ENCODE measurements around the gene NIFK. TPM values are rescaled to one million over a fixed set of nuclear protein-coding genes. Genes with fewer than 3 reads are reported as not detected.

The NIFK gene
- 27.8 TPM for total RNA-seq

DNA sequence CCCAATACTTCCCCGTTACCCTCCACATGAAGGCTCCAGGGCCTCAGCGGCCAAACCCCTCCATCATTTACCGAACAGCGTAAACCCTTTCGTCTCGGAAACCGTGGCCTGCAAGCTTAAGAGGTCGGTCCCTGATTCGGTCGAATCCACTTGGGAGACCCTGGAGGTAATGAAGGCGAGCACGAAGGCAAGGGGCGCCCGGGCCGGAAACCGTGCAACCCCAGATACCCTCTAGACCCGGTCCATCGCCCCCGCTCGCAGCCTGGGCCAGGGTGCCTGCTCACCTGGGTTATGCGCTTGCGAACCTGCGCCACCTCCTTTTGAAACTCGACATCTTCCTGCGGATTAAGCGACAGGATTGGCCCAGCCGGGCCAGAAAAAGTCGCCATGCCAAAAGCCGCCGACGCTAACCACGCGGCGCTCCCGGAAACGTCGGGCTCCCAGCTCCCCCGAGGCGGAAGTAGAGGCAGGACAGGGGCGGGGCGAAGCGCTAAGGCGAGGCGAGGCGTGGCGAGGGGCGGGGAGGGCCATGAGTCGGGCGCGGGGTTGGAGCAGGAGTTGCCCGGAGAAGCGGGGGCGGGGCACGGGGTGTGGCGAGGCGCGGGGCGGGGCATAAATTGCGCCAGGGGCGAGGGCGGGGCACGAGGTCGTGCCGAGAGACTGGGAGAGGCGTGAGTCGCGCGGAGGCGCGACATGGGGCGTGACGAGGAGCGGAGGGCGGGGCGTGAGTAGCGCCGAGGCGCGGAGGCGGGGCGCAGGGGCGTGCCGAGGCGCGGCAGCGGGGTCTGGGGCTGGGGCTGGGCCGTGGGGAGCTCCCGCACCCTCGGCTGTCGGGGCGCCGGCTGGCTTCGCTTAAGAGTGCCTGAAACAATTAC lies at the start of gene NIFK:
Gene NIFK, minus strand, starts transcription at position 414 of the 875 bp plus-strand sequence. Its CDS starts 25 bp downstream, at position 389.
- DNase-seq (ENCODE audit: low spot score) = peak; percentile 99

DNA sequence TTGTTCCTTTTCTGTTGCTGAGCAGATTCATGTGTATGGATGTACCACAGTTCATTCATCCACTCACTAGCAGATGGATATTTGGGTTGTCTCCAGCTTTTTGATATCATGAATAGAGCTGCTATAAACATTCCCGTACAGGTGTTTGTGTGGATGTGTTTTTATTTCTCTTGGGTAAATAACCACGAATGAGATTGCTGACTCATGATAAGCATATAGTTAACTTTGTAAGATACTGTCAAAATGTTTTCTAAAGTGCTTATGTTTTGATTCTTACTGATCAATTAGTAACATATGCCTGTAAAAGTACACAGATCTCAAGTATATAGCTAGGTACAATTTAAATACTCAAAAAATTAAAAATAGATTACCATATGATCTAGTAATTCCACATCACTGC lies 46.5 kb upstream of the NIFK start:
- no peak for DNase-seq (ENCODE audit: low spot score)

DNA sequence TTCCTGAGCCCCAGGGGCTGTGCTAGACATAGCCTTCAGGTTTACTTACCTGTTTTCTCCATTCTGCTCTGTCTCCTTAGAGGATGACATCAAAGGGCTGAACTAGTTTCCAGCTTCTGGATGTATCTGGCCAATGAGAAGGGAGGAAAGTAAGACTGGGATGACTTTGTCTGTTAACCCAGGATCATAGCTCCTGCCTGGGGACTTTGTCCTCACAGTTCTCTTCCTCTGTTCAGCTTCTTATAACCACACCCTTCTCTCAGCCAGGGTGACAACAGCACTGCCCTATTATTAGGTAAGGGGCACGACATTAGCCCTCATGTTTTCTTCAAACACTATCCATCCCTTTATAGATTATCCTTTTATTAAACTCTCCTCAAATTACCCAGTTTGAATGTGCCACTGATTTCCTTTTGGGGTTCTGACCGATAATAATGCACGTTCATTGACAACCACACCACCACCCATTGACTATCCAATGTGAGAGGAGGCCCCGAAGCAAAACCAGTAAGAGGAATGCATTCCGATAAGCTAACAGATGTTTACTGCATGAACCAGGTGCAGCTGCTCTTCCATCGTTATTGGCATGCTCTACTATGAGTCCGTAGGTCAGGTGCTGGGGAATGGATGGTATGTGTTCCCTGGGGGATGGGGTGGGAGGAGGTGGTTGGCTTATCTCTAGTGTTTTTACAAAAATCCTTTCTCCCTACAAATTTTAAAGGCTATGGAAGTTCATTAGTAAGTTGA lies 42.2 kb upstream of the NIFK start:
- DNase-seq (ENCODE audit: low spot score) = peak; percentile 34

DNA sequence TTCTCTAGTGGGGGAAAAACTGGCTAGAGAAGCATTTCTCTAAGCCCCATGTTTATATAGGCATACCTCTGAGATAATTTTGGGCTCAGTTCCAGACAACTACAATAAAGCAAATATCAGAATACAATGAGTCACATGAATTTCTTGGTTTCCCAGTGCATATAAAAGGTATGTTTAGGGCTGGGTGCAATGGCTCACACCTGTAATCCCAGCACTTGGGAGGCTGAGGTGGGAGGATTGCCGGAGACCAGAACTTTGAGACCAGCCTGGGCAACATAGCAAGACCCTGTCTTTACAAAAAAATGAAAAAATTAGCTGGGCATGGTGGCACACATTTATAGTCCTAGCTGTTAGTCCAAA lies 41.0 kb upstream of the NIFK start:
- no peak for DNase-seq (ENCODE audit: low spot score)

DNA sequence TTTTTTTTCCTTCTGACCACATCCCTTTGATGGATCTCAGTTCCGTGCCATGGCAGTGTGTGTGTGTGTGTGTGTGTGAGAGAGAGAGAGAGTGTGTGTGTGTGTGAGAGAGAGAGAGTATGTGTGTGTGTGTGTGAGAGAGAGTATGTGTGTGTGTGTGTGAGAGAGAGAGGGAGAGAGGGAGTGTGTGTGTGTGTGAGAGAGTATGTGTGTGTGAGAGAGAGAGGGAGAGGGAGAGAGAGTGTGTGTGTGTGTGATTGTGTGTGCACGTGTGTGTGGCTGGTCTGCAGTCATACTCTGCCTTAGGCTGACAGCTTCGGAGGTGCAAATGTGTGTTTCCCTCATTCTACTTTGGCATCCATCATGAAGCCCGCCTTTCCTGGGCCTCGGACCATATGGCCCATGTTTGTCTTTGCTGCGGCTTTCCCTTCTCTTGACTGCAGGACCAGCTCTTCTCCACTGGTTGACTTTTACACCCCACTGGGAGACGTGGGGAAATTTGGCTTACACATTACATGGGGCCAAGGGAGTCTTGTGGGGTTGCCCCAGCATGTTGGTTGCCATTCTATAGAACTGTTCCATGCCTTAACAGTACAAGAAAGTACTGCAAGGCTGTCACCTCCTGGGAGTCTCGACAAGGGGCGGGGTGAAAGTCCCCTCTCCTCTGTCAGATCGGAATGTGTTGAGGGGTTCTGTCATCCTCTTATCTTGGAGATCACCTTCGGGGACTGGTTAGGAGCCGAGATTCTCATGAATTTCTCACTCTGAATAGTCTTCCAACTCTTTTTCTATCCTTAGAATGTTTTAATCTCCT lies 40.4 kb upstream of the NIFK start:
- no peak for DNase-seq (ENCODE audit: low spot score)

DNA sequence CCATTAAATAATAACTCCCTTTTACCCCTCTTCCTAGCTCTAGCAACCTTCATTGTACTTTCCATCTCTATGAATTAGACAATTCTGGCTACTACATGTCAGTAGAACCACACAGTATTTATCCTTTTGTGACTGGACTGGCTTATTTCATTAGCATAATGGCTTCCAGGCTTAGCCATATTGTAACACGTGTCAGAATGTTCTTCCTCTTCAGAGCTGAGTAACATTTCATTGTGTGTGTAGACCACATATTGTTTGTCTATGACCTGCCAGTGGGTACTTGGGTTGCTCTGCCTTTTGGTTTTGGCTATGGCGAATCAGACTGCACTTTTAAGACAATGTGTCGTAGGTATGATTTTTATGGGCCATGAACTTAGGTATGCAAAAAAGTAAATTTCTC lies 39.7 kb upstream of the NIFK start:
- DNase-seq (ENCODE audit: low spot score) = no peak

DNA sequence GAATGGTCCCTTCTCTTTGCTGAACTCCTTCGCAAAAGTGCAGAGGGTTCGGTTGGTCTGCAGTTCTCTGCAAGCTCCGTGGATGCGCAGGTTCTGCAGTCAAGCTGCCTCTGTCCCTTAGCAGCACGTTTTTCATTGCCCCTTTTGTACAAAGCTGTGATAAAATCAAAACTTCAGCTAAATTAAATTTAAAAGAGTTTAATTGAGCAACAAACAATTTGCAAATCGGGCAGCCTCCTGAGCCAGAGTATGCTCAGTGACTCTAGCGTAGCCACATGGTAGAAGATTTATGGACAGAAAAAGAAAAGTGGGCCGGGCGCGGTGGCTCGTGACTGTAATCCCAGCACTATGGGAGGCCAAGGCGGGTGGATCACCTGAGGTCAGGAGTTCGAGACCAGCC lies 37.6 kb upstream of the NIFK start:
- DNase-seq (ENCODE audit: low spot score) = no peak

DNA sequence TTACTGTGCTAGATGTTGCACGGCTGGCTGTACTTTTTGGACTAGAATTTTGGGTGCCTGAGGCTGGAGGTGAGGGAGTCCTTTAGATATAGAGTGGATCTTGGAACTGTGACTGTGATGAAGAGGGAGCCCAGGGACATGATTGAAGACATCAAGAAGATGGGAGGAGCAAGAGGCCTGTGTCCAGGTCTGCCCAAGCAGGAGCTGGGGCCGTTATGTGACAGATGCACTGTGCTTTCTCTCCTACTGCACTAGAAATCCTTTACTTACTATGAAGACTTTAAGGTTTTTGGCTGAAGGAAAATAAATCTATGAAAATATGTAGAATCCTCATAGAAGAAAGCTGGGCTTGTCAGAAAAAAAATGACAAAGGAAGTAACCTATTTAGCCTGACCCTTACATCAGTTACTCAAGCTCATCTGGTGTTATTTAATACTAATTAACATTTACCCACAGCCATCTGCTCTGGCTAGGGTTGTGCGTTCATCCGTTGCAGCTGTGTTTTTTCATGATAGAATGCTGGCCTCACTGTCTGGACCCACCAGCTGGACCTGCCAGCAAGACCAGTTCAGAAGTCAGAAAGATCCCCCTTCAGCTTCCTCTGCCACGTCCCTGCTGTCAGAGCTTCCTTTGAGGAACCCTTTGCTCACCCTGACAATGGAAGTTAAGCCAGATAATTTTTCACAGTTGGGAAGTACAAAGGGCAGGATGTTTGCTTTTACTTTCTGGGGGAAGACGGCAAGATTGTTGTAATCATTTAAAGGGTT lies 35.5 kb upstream of the NIFK start:
- DNase-seq (ENCODE audit: low spot score) = no peak

DNA sequence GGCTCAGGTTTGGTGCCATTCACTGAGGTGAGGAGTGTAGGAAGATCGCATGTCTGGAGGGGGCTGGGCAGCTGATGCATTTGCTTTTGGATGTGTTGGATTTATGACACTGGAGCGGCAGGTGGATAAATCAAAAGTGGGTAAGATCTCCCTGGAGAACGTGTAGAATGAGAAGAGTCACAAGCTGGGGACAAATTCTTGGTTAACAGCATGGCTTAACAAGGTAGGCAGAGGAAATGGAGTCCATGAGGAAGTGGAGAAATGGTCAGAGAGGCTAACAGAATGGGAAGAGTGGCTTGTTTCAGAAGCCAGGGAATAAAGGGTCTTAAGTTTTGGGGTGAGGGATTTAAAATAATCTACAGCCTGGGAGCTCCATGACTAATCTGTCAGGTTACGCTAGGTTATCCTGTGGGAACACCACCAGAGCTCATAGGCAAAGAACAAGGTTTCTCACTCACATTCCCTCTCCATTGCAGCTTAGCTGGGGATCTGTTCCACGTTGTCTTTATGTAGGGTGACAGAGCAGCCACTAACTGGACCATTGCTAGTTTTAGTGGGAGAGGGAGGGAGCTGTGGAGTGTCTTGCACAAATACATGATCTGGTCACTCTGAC lies 31.6 kb upstream of the NIFK start:
- DNase-seq (ENCODE audit: low spot score) = no peak

DNA sequence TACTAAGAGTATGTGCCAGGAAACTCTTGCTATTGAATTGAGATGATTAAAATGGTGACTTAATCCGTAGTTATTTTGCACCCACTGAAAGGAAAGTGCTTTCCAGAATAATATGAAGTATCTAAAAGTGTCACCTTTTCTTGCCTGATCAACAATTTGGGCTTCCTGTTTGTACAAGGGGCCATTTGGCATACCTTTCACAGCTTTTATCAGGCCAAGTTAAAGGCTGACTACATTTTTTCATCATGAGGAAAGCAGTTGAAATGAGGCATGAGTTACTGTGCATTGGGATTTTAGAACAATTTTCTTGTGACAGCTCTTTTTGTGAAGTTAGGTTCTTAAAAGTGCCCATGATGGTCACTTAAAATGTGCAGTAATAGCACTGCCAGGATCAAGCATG lies 29.9 kb upstream of the NIFK start:
- no peak for DNase-seq (ENCODE audit: low spot score)

DNA sequence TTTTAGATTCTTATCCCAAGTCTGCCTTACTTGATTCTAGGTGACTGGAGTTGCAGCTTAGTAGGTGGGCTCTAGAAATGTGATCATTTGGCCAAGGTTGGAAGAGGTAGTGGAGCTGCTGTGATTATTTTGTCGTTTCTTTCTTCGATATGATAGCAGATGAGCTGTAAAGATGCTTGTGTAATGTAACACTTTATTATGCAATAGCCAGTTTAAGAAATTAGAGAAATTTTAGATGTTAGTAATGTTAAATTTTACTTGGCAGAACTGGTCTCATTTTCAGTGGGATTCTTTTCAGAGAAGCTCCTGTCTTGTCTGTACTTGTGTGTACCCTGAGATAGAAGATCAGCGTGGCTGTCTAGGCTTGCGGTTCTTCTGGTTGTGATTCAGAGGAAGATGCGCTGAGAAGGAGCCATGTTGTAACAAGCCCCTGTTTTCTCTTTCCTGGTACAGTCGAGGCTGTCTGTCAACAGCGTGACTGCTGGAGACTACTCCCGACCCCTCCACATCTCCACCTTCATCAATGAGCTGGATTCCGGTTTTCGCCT lies 28.1 kb upstream of the NIFK start:
- DNase-seq (ENCODE audit: low spot score) = no peak

DNA sequence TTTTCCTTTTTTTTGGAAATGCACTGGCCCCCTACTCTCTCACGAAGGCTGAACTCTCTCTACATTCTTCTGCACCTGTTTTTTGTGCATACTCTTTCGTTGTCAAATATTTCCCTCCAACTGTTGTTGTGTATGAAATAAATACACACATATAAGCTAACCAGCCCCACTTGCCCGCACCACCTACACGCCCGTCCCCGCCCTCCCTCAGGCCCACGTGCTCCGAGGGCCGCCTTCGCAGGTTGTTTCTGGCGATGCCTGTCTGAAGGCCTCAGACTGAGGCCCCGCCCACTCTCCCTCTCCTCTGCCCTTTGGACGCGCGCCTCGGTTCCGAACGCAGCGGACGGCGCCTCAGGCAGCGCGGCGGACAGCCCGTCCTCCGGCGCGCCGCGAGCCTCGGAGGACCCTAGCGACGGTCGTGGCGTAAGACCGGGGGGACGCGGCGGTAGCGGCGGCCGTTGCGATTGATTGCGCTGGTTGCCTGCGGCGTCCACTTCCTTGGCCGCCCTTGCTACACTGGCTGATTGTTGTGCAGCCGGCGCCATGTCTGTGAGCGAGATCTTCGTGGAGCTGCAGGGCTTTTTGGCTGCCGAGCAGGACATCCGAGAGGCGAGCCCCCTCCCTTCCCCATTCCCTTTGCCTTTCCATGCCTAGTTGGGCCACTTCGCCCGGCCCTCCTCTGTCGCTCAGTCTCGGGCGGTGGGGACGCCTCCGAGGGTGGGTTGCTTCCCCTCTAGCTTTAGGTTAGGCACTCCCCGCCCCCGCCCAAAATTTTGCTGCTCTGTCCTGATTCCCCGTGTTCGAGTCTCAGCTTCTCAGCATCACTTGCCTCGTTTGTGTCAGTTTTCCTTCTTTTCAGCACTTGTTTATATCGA lies 18.8 kb upstream of the NIFK start, which contains the start of gene TSN:
Gene TSN, plus strand, starts transcription at position 415 of the 875 bp plus-strand sequence. Its CDS starts 129 bp downstream, at position 544.
- DNase-seq (ENCODE audit: low spot score) = peak; percentile 97

DNA sequence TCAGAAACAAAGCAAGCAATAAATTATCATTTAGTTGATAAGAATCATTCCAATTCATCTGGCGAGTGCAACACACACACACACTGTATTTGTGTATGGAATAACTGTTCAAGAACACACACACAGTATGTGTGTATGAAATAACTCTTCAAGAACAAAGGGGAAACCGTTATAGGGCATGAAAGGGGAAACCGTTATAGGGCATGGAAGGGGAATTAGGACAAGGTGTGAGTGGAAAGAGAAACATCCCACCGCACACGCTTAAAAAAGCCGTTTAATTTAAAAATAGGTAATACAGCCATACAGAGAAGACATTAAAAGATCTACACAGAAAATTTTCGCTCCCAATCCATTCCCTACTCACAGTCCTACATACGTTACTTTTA lies 18.2 kb upstream of the NIFK start:
- no peak for DNase-seq (ENCODE audit: low spot score)

DNA sequence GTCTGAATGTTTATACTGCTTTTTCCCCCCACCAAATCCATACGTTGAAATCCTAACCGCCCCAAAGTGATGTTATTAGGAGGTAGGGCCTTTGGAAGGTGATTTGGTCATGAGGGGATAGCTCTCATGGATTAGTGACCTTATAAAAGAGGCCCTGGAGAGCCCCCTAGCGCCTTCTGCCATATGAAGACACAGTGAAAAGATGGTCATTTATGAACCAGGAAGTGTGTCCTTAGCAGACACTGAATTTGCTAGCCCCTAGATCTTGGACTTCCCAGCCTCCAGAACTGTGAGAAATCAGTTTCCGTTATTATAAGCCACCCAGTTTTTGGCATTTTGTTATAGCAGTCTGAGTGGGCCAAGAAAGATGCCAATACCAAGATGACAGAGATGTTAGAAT lies 11.5 kb upstream of the NIFK start:
- no peak for DNase-seq (ENCODE audit: low spot score)

DNA sequence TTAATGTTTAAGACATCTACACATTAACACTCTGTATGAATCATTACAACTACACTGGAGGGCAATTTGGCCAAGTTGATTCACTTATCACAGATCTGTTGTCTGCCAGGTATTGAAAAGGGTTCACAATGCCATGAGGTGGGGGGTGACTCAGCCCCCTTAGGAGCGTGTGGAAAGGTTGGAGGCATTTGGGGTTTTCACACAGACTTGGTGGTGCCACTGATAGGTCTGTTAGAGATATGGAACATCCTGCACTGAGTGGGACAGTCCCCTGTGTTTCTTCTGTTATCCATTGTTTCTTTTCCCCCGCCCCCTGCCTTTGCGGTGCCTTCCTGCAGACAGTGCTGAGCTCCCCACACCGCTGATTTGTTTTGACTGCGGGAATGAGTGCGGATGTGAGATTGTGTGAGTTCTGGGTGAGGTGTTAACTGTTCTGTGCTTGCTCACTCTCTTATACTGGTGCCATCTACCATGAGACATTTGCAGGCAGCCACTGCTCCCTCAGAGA lies 9.4 kb upstream of the NIFK start:
- no peak for DNase-seq (ENCODE audit: low spot score)

DNA sequence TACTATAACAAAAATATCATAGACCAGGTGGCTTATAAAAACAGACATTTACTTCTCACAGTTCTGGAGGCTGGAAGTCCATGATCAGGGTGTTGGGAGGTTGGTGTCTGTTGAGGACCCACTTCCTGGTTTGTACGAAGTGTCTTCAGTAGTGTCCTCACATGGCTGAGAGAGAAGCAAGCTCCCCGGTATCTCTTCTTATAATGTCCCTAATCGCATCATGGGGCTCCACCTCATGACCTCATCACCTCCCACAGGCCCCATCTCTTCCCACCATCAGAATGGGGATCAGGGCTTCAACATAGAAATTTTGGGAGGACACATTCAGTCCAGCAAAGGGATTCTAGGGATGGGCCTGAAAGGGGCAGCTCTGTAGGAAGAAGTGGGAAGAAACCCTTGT lies 4.8 kb upstream of the NIFK start:
- DNase-seq (ENCODE audit: low spot score) = no peak

DNA sequence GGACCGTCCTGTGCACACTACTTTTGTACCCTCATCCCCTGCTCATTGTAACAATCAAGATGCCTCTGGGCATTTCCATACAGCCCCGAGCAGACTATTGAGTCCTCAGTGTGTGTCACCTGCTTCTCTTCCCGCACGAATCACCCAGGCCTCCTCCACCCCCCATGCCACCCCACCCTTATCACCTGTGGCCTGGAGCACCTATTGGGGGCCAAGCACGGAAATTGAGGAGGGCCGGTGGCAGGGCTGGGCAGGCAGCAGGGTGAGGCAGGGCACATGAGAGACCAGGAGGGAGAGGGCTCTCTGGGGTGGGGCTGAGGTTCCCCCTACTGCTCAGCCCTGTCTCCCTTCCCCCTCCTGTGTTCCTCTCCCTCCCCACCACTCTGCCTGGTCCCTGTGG lies 4.3 kb upstream of the NIFK start:
- DNase-seq (ENCODE audit: low spot score) = no peak

DNA sequence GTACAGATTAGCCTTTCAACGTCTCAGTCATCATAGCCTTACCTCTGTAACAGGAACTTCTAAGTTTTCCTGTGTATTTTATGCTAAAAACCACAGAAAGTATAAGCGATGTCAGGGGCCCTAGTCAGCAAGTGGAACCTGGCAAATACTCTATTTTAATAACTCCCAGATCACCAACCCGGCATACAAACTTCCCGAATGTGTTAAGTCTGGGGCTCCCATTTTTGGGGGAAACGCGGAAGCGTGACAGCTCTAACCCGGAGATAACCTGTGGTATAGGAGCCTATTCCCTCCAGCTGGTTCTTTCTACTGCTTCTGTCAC lies 574 bp downstream of the NIFK start:
- no peak for DNase-seq (ENCODE audit: low spot score)

DNA sequence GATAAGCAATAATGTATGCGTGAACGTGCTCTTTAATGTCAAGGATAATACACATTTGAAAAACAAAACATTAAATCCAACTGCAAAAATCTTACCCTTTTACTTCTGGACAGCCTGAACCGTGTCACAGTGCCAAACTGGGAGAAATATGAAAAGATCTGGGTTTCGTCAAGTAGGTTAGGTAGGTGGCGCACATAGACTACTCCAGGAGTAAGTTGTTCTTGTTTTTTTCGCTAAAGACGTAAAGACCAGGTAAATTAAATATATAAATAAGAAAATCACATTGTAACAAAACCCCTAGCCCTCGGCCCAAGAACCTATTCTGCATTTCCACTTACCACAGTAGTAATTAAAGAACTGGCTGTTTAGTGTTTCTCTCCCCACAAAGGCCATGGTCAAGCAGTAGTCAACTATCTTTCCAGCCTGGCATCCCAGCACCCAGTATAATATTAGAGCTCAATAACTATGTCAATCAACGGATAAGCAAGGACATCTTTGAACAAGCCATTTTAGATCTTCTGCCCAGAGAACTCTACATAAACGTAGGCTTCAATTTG lies 1.1 kb downstream of the NIFK start:
- DNase-seq (ENCODE audit: low spot score) = no peak
